Glutamatergic neuron (in vitro differentiated cells): Measurements from ENCODE around the gene NHS. TPM values are rescaled to one million over a fixed set of nuclear protein-coding genes. Genes with fewer than 3 reads are reported as not detected.

Source experiments
- DNase-seq: peaks from one replicate; pipeline ENCODE4 v3.0.0; 2022
- H3K27ac Mint-ChIP-seq: one replicate; pipeline ENCODE4 v1.8.0; 2020; ENCODE audit warnings: mild to moderate bottlenecking, mixed read lengths, inconsistent platforms; ENCODE audit not compliant: unreplicated experiment
- H3K27me3 Mint-ChIP-seq: one replicate; pipeline ENCODE4 v1.8.0; 2020; ENCODE audit warnings: mild to moderate bottlenecking, moderate library complexity, mixed read lengths, inconsistent platforms; ENCODE audit not compliant: unreplicated experiment
- H3K36me3 Mint-ChIP-seq: one replicate; pipeline ENCODE4 v1.8.0; 2020; ENCODE audit warnings: mild to moderate bottlenecking, mixed read lengths, inconsistent platforms; ENCODE audit not compliant: unreplicated experiment
- H3K4me1 Mint-ChIP-seq: one replicate; pipeline ENCODE4 v1.8.0; 2020; ENCODE audit warnings: mild to moderate bottlenecking, low read depth, mixed read lengths, inconsistent platforms; ENCODE audit not compliant: unreplicated experiment
- H3K4me3 Mint-ChIP-seq: one replicate; pipeline ENCODE4 v1.8.0; 2020; ENCODE audit warnings: mild to moderate bottlenecking, mixed read lengths, inconsistent platforms; ENCODE audit not compliant: unreplicated experiment
- H3K9me3 Mint-ChIP-seq: one replicate; pipeline ENCODE4 v1.8.0; 2020; ENCODE audit warnings: mild to moderate bottlenecking, moderate library complexity, mixed read lengths, inconsistent platforms; ENCODE audit not compliant: unreplicated experiment
- CTCF ChIP-seq: fragments of 200-600 bp; sonication (generic); IDR thresholded peaks from one replicate; pipeline ENCODE4 v1.5.0; 2021; ENCODE audit not compliant: partially characterized antibody, unreplicated experiment
- total RNA-seq: library from RNA; stranded (reverse); fragmentation: NEBNext Ultra II Directional; extraction: Animal tissue kit (Norgen Biotek cat#: 25700); gene quantifications from one replicate; pipeline ENCODE4 v1.2.1, GENCODE V29; 2021; ENCODE audit not compliant: unreplicated experiment

Gene NHS
- total RNA-seq, 1 donor from 2014 or later = 9.1 TPM

- Mint-ChIP-seq H3K27me3 (peaks cover 2% of the 10 kb centered on the region), H3K27ac (no peak overlapping the region), H3K36me3 (no peaks in the 10 kb centered on the region), H3K4me1 (peaks cover 6% of the 10 kb centered on the region), H3K9me3 (peaks cover 2% of the 10 kb centered on the region), H3K4me3 (no peak overlapping the region)
- no peak for TF ChIP-seq CTCF
- no peak for DNase-seq
Measured at GRCh38 chrX:17462881-17463280, 87.9 kb downstream of the NHS start.

- H3K27me3 Mint-ChIP-seq = peaks cover 2% of the 10 kb centered on the region
Measured at GRCh38 chrX:17464194-17464593, 89.2 kb downstream of the NHS start.

GRCh38 chrX:17465201-17465600 is 90.2 kb downstream of the NHS start:
- peaks cover 2% of the 10 kb centered on the region for H3K27me3 Mint-ChIP-seq
- H3K4me3 Mint-ChIP-seq = no peak overlapping the region
- H3K9me3 Mint-ChIP-seq = peaks cover 3% of the 10 kb centered on the region
- peaks cover 4% of the 10 kb centered on the region for H3K4me1 Mint-ChIP-seq
- no peak overlapping the region for H3K27ac Mint-ChIP-seq
- no peak for DNase-seq
- no peak for TF ChIP-seq CTCF
- H3K36me3 Mint-ChIP-seq = no peaks in the 10 kb centered on the region

More at GRCh38 chrX:17464194-17464593, 89.2 kb downstream of the NHS start:
- H3K27ac Mint-ChIP-seq = no peak overlapping the region
- peaks cover 6% of the 10 kb centered on the region for H3K4me1 Mint-ChIP-seq
- no peak overlapping the region for H3K4me3 Mint-ChIP-seq
- no peak for DNase-seq
- H3K9me3 Mint-ChIP-seq = peaks cover 2% of the 10 kb centered on the region
- no peak for TF ChIP-seq CTCF
- no peaks in the 10 kb centered on the region for H3K36me3 Mint-ChIP-seq

GRCh38 chrX:17465802-17466201 is 90.8 kb downstream of the NHS start:
- H3K4me1 Mint-ChIP-seq = peaks cover 4% of the 10 kb centered on the region
- no peaks in the 10 kb centered on the region for H3K36me3 Mint-ChIP-seq
- no peak overlapping the region for H3K4me3 Mint-ChIP-seq
- no peak overlapping the region for H3K27ac Mint-ChIP-seq
- peaks cover 2% of the 10 kb centered on the region for H3K27me3 Mint-ChIP-seq
- DNase-seq = no peak
- no peak for TF ChIP-seq CTCF
- peaks cover 3% of the 10 kb centered on the region for H3K9me3 Mint-ChIP-seq

GRCh38 chrX:17470136-17470535 is 95.1 kb downstream of the NHS start:
- DNase-seq = no peak
- Mint-ChIP-seq H3K27ac (no peak overlapping the region), H3K36me3 (no peaks in the 10 kb centered on the region), H3K9me3 (peaks cover 2% of the 10 kb centered on the region), H3K4me1 (peaks cover 7% of the 10 kb centered on the region), H3K4me3 (no peak overlapping the region), H3K27me3 (no peaks in the 10 kb centered on the region)
- no peak for TF ChIP-seq CTCF
